OCI-LY1 (cell line): Measurements from ENCODE around the gene KCNA5.

Experiments used
- EZH2 ChIP-seq: fragments of 200-600 bp; sonication (generic), shearing (Covaris generic); IDR thresholded peaks from 2 replicates; pipeline ENCODE4 v1.8.0; 2017; ENCODE audit warnings: borderline replicate concordance, mixed run types, mild to moderate bottlenecking, antibody characterized with exemption, low read length, moderate library complexity, mixed read lengths
- TF ChIP-seq, protein P1 (sequence below): fragments of 200-600 bp; sonication (generic), shearing (Covaris generic); IDR thresholded peaks from 2 replicates; pipeline ENCODE4 v1.5.1; 2017; ENCODE audit warnings: mild to moderate bottlenecking, antibody characterized with exemption, low read length, moderate library complexity, mixed read lengths

GRCh38 chr12:5073853-5074252 is 30.2 kb downstream of the KCNA5 start:
- TF ChIP-seq, protein P1, sequence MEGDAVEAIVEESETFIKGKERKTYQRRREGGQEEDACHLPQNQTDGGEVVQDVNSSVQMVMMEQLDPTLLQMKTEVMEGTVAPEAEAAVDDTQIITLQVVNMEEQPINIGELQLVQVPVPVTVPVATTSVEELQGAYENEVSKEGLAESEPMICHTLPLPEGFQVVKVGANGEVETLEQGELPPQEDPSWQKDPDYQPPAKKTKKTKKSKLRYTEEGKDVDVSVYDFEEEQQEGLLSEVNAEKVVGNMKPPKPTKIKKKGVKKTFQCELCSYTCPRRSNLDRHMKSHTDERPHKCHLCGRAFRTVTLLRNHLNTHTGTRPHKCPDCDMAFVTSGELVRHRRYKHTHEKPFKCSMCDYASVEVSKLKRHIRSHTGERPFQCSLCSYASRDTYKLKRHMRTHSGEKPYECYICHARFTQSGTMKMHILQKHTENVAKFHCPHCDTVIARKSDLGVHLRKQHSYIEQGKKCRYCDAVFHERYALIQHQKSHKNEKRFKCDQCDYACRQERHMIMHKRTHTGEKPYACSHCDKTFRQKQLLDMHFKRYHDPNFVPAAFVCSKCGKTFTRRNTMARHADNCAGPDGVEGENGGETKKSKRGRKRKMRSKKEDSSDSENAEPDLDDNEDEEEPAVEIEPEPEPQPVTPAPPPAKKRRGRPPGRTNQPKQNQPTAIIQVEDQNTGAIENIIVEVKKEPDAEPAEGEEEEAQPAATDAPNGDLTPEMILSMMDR: no peak; the same call in 1 of the 2 replicates
- TF ChIP-seq EZH2: no peak
